Vagina (tissue), 2 donors: ENCODE results near the gene LSM11.

ENCODE experiments used
- CTCF ChIP-seq, 3 experiments: fragments of 450-650 bp in 2 of 3; fragments of 200-600 bp in 1 of 3; sonication (generic) in 1 of 3; IDR thresholded peaks; one replicate each; pipeline ENCODE4 v1.5.1; 2017 to 2019; ENCODE audit warnings: antibody characterized with exemption in 3 of 3, mild to moderate bottlenecking in 2 of 3, moderate library complexity in 2 of 3
- POLR2A ChIP-seq, 2 donors: fragments of 450-650 bp; IDR thresholded peaks; one replicate each; pipeline ENCODE4 v1.6.1; 2017; ENCODE audit warnings: antibody characterized with exemption in 2 of 2, mild to moderate bottlenecking in 2 of 2, moderate library complexity in 2 of 2
- POLR2AphosphoS5 ChIP-seq, 2 donors: sonication (generic); formaldehyde crosslinking; IDR thresholded peaks; one replicate each; pipeline ENCODE4 v1.9.0; 2017; ENCODE audit warnings: antibody characterized with exemption in 2 of 2, mild to moderate bottlenecking in 2 of 2, low read depth in 1 of 2; ENCODE audit not compliant: insufficient read depth in 1 of 2

GRCh38 chr5:157749462-157749799, 5.9 kb downstream of the LSM11 start:
- TF ChIP-seq CTCF (IDR thresholded peaks at IDR 0.05) (no peak), POLR2A (IDR thresholded peaks at IDR 0.05) (no peak), POLR2AphosphoS5 (IDR thresholded peaks at IDR 0.05; ENCODE audit: insufficient read depth in 1 of 2, low read depth in 1 of 2) (no peak)
